ENCODE data around the gene PRF1. TPM values are rescaled to one million over a fixed set of nuclear protein-coding genes. Genes with fewer than 3 reads are reported as not detected.

PRF1 gene
- polyA plus RNA-seq, 1 donor (not counting 4 experiments of a cell fraction or from before 2014, with no cell fraction given), result not detected

DNA sequence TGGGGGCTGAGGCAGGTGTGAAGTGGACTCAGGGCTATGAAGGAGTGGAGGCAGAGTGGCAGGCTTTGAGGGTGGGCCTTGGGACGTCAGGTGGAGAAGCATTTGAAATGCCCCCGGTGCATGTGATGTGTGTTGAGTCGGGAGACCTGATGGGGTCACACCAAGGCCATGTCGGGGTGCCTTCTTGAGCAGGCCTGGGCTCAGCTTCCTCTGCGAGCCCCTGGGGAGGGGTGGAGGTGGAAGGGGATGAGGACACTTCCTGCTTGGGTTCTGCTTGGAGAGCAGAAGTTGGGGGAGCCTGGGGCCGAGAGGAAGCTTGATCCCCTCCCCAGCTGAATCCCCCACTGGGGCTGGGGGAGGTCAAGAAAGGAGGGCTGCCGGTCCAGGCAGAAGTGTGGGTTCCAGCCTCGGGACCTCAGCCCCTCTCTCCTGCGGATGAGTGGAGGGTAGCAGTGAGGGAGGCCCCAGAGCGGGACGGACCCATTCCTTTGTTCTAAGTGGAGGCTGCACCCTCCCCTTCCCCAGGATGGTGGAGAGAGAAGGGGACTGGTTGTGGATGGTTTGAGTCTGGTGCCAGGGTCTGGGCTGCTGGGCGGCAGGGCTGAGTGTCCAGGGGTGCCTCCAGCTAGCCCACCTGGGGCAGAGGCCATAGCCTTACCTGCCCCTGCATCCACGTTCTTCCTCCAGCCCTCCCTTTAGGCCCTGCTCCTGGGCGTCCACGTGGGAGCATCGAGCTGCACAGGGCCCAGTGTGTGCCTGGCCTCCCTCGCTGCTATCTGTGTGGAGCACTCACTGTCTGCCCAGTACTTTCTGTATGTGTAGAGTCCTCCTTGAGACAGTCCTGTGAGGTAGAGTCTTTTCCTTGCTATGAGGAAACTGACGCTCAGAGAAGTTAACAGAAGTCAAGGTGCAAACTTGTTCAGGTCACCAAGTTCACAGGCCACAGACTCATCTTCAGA, 36.7 kb downstream of the PRF1 start:
- Histone ChIP-seq H3K36me3 (ENCODE audit: control insufficient read depth in 2 of 2, extremely low read depth in 1 of 2, insufficient read depth in 2 of 2, low read length in 2 of 2) (no peaks in the 10 kb centered on the region), H2AFZ (ENCODE audit: control insufficient read depth, low read length) (no peak overlapping the region), H3K9me1 (ENCODE audit: control insufficient read depth, extremely low read depth, insufficient read depth, low read length) (no peaks in the 10 kb centered on the region), H3K4me3 (ENCODE audit: control insufficient read depth in 2 of 3, extremely low read depth in 1 of 3, insufficient read depth in 2 of 3, low read depth in 1 of 3, low read length in 3 of 3) (no peak overlapping the region), H3K27me3 (ENCODE audit: control insufficient read depth, extremely low read depth, insufficient read depth, low read length) (peaks cover 8% of the 10 kb centered on the region), H3K4me1 (ENCODE audit: control insufficient read depth, extremely low read depth, insufficient read depth, low read length) (no peaks in the 10 kb centered on the region), H4K20me1 (ENCODE audit: control insufficient read depth, extremely low read depth, insufficient read depth, low read length) (no peaks in the 10 kb centered on the region), H3K27ac (ENCODE audit: control insufficient read depth, insufficient read depth, low read length) (no peak overlapping the region), H3K4me2 (ENCODE audit: control insufficient read depth, extremely low read depth, insufficient read depth, low read depth, low read length) (no peak overlapping the region), H3K9ac (ENCODE audit: control insufficient read depth, extremely low read depth, insufficient read depth, low read length) (no peak overlapping the region), H3K9me3 (ENCODE audit: control insufficient read depth, low read depth, low read length) (no peaks in the 10 kb centered on the region), H3K79me2 (ENCODE audit: control insufficient read depth, insufficient read depth, low read length) (no peaks in the 10 kb centered on the region)
- TF ChIP-seq, protein P1, sequence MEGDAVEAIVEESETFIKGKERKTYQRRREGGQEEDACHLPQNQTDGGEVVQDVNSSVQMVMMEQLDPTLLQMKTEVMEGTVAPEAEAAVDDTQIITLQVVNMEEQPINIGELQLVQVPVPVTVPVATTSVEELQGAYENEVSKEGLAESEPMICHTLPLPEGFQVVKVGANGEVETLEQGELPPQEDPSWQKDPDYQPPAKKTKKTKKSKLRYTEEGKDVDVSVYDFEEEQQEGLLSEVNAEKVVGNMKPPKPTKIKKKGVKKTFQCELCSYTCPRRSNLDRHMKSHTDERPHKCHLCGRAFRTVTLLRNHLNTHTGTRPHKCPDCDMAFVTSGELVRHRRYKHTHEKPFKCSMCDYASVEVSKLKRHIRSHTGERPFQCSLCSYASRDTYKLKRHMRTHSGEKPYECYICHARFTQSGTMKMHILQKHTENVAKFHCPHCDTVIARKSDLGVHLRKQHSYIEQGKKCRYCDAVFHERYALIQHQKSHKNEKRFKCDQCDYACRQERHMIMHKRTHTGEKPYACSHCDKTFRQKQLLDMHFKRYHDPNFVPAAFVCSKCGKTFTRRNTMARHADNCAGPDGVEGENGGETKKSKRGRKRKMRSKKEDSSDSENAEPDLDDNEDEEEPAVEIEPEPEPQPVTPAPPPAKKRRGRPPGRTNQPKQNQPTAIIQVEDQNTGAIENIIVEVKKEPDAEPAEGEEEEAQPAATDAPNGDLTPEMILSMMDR (optimal IDR thresholded peaks at IDR 0.05 in 1 of 3, IDR thresholded peaks at IDR 0.05 in 1 of 3, conservative IDR thresholded peaks at IDR 0.05 in 1 of 3; ENCODE audit: extremely low read depth in 1 of 3, insufficient read depth in 2 of 3, low read length in 3 of 3), result no peak
- no peak for TF ChIP-seq EZH2 (IDR thresholded peaks at IDR 0.05; ENCODE audit: low read length)
- dilution Hi-C loops (cut with MboI; ENCODE audit: extremely low pct_ligation_motif_present, low sequenced_read_pairs), result no loop called here
- DNase-seq (ENCODE audit: low read depth, low spot score) (no peak), FAIRE-seq (no peak)

DNA sequence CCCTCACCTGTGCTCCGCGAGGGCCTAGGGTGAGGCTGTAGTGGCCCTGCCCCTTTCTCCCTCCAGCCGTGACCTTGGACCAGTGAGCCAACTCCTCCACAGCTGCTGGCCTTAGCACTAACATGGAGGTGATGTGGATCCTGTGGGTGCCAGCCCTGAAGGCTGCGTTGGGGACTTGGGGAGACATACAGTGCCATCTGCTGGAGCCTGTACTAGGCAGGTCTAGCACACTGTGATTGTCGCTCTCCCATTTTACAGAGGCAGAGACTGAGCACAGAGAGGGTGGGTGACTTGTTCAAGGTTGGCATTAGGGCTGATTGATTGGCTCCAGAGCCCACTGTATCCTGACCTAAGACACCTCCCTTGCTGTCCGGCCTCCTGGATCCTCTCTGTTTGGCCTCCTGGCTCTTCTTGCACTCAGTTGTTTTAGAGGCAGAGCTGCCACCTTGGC, 37.6 kb downstream of the PRF1 start:
- Histone ChIP-seq H3K9me3 (ENCODE audit: control insufficient read depth, low read depth, low read length) (no peaks in the 10 kb centered on the region), H3K79me2 (ENCODE audit: control insufficient read depth, insufficient read depth, low read length) (no peaks in the 10 kb centered on the region), H3K4me3 (ENCODE audit: control insufficient read depth in 2 of 3, extremely low read depth in 1 of 3, insufficient read depth in 2 of 3, low read depth in 1 of 3, low read length in 3 of 3) (no peak overlapping the region), H4K20me1 (ENCODE audit: control insufficient read depth, extremely low read depth, insufficient read depth, low read length) (no peaks in the 10 kb centered on the region), H3K4me1 (ENCODE audit: control insufficient read depth, extremely low read depth, insufficient read depth, low read length) (no peaks in the 10 kb centered on the region), H3K9me1 (ENCODE audit: control insufficient read depth, extremely low read depth, insufficient read depth, low read length) (no peaks in the 10 kb centered on the region), H3K9ac (ENCODE audit: control insufficient read depth, extremely low read depth, insufficient read depth, low read length) (no peak overlapping the region), H2AFZ (ENCODE audit: control insufficient read depth, low read length) (no peak overlapping the region), H3K27me3 (ENCODE audit: control insufficient read depth, extremely low read depth, insufficient read depth, low read length) (peaks cover 9% of the 10 kb centered on the region), H3K4me2 (ENCODE audit: control insufficient read depth, extremely low read depth, insufficient read depth, low read depth, low read length) (no peak overlapping the region), H3K36me3 (ENCODE audit: control insufficient read depth in 2 of 2, extremely low read depth in 1 of 2, insufficient read depth in 2 of 2, low read length in 2 of 2) (no peaks in the 10 kb centered on the region), H3K27ac (ENCODE audit: control insufficient read depth, insufficient read depth, low read length) (no peak overlapping the region)
- dilution Hi-C loops (cut with MboI; ENCODE audit: extremely low pct_ligation_motif_present, low sequenced_read_pairs), result no loop called here
- FAIRE-seq, result no peak
- TF ChIP-seq, protein P1 (optimal IDR thresholded peaks at IDR 0.05 in 1 of 3, IDR thresholded peaks at IDR 0.05 in 1 of 3, conservative IDR thresholded peaks at IDR 0.05 in 1 of 3; ENCODE audit: extremely low read depth in 1 of 3, insufficient read depth in 2 of 3, low read length in 3 of 3), result peak in 2 of 3 experiments; percentile 3 to 50
- TF ChIP-seq EZH2 (IDR thresholded peaks at IDR 0.05; ENCODE audit: low read length), result no peak
- no peak for DNase-seq (ENCODE audit: low read depth, low spot score)

Data from keratinocyte (primary cell).